Endothelial cell of umbilical vein (primary cell): Measurements from ENCODE around the gene LTF. TPM values are rescaled to one million over a fixed set of nuclear protein-coding genes. Genes with fewer than 3 reads are reported as not detected.

Experiments
- BruUV-seq: library from RNA; stranded (reverse); fragments of 400-500 nt; replicated peaks from 2 replicates; lab custom pipeline; 2021; lab: Mats Ljungman, UMichigan
- CTCF ChIA-PET: fragments of 300-600, 350-600 bp; sonication (Branson Sonifier 250); formaldehyde crosslinking; loops from one replicate; lab custom pipeline; 2021; ENCODE audit warnings: antibody characterized with exemption, inconsistent platforms; lab: Charles Lee
- POLR2A ChIA-PET: fragments of 300-600, 350-600 bp; sonication (Branson Sonifier 250); formaldehyde crosslinking; loops from one replicate; lab custom pipeline; 2021; ENCODE audit warnings: antibody characterized with exemption, inconsistent platforms; lab: Charles Lee
- DNase-seq: peaks from one replicate; pipeline ENCODE4 v3.0.0-alpha.2; 2011; ENCODE audit warnings: low read depth, low spot score
- FAIRE-seq: peaks from 2 replicates; lab custom pipeline; 2011; peaks lifted over from hg19 to GRCh38; lab: Jason Lieb, UNC
- H2AFZ ChIP-seq: 2 replicates; pipeline ENCODE4 v1.6.0; 2012; ENCODE audit warnings: low read depth, low read length, control low read depth, inconsistent platforms
- H3K27ac ChIP-seq: 2 replicates; pipeline ENCODE4 v1.5.1; 2011; ENCODE audit warnings: low read depth, mild to moderate bottlenecking, control low read depth, low read length, moderate library complexity; ENCODE audit not compliant: insufficient read depth
- H3K27me3 ChIP-seq, 2 experiments: 2 replicates each; pipeline versions ENCODE4 v1.6.0 to v1.6.1; 2011; ENCODE audit warnings: low read length in 2 of 2, mixed read lengths in 1 of 2; ENCODE audit not compliant: control insufficient read depth in 2 of 2, insufficient read depth in 2 of 2
- H3K36me3 ChIP-seq, 2 experiments: 2 replicates in 1 of 2; 3 replicates in 1 of 2; pipeline ENCODE4 v1.5.1; 2011; ENCODE audit warnings: low read length in 2 of 2, mild to moderate bottlenecking in 1 of 2, moderate library complexity in 1 of 2; ENCODE audit not compliant: control insufficient read depth in 2 of 2, insufficient read depth in 2 of 2; ENCODE audit errors: extremely low read depth in 1 of 2
- H3K4me1 ChIP-seq: 3 replicates; pipeline ENCODE4 v1.5.1; 2011; ENCODE audit warnings: mild to moderate bottlenecking, low read length; ENCODE audit not compliant: control insufficient read depth, insufficient read depth; ENCODE audit errors: extremely low read depth
- H3K4me2 ChIP-seq: 2 replicates; pipeline ENCODE4 v1.6.1; 2011; ENCODE audit warnings: low read length, control low read depth, mixed read lengths; ENCODE audit not compliant: insufficient read depth
- H3K4me3 ChIP-seq, 3 experiments: fragments of 200-600 bp in 1 of 3; sonication (generic), shearing (Covaris generic) in 1 of 3; replicated peaks in 1 of 3; 2 replicates each; pipeline ENCODE4 v1.5.1; 2011 to 2016; ENCODE audit warnings: control low read depth in 3 of 3, low read length in 3 of 3, mild to moderate bottlenecking in 2 of 3, inconsistent platforms in 1 of 3, low read depth in 1 of 3, moderate library complexity in 1 of 3; ENCODE audit not compliant: insufficient read depth in 1 of 3
- H3K79me2 ChIP-seq: 2 replicates; pipeline ENCODE4 v1.6.0; 2012; ENCODE audit warnings: low read length, inconsistent platforms; ENCODE audit not compliant: control insufficient read depth, insufficient read depth
- H3K9ac ChIP-seq: replicated peaks from 2 replicates; pipeline ENCODE3; 2011; ENCODE audit warnings: low read length, control low read depth; ENCODE audit not compliant: insufficient read depth; ENCODE audit errors: extremely low read depth
- H3K9me1 ChIP-seq: replicated peaks from 3 replicates; pipeline ENCODE4 v1.6.0; 2011; ENCODE audit warnings: mild to moderate bottlenecking, low read length; ENCODE audit not compliant: control insufficient read depth, insufficient read depth; ENCODE audit errors: extremely low read depth
- H3K9me3 ChIP-seq: replicated peaks from 2 replicates; pipeline ENCODE4 v1.5.1; 2012; ENCODE audit warnings: low read length, inconsistent platforms; ENCODE audit not compliant: control insufficient read depth, insufficient read depth
- H4K20me1 ChIP-seq: replicated peaks from 2 replicates; pipeline ENCODE3; 2011; ENCODE audit warnings: mild to moderate bottlenecking, low read length; ENCODE audit not compliant: control insufficient read depth, insufficient read depth; ENCODE audit errors: extremely low read depth
- CTCF ChIP-seq, 2 donors: IDR thresholded peaks; 1 replicate in 1 of 2; 2 replicates in 1 of 2; pipeline ENCODE4 v1.5.1; 2011; ENCODE audit warnings: low read length in 2 of 2, mild to moderate bottlenecking in 2 of 2, moderate library complexity in 2 of 2, control low read depth in 1 of 2, inconsistent platforms in 1 of 2, low read depth in 1 of 2; ENCODE audit not compliant: insufficient read depth in 1 of 2; ENCODE audit errors: extremely low read depth in 1 of 2
- EZH2 ChIP-seq: IDR thresholded peaks from 2 replicates; pipeline ENCODE4 v1.6.1; 2012; ENCODE audit warnings: borderline replicate concordance, low read depth, mild to moderate bottlenecking, moderate library complexity, low read length, inconsistent platforms; ENCODE audit not compliant: severe bottlenecking
- FOS ChIP-seq: IDR thresholded peaks from 2 replicates; pipeline ENCODE4 v1.6.1; 2011; ENCODE audit warnings: mild to moderate bottlenecking, low read length, moderate library complexity, borderline replicate concordance; ENCODE audit not compliant: insufficient read depth
- GATA2 ChIP-seq: IDR thresholded peaks from 2 replicates; pipeline ENCODE4 v1.7.0; 2011; ENCODE audit warnings: low read depth, mild to moderate bottlenecking, moderate library complexity, mixed read lengths, low read length; ENCODE audit not compliant: insufficient read length, insufficient read depth
- JUN ChIP-seq: IDR thresholded peaks from 2 replicates; pipeline ENCODE4 v1.6.1; 2011; ENCODE audit warnings: borderline replicate concordance, low read depth; ENCODE audit not compliant: insufficient read length, insufficient read depth
- MYC ChIP-seq: IDR thresholded peaks from one replicate; pipeline ENCODE4 v1.6.1; 2011; ENCODE audit warnings: mild to moderate bottlenecking, low read depth, low read length
- POLR2A ChIP-seq: IDR thresholded peaks from 2 replicates; pipeline ENCODE4 v1.6.1; 2012; ENCODE audit warnings: low read depth, mild to moderate bottlenecking, control low read depth, low read length
- POLR2AphosphoS5 ChIP-seq: IDR thresholded peaks from 2 replicates; pipeline ENCODE4 v1.6.1; 2012; ENCODE audit warnings: low read depth, mild to moderate bottlenecking, control low read depth, low read length, moderate library complexity; ENCODE audit not compliant: insufficient read depth
- dilution Hi-C: fragments of 300-500 bp; cut with MboI; formaldehyde crosslinking; loops from one replicate; pipeline ENCODE4 v1.15.0; 2019; ENCODE audit warnings: low sequenced_read_pairs; ENCODE audit not compliant: extremely low pct_ligation_motif_present
- intact Hi-C: fragments of 100-400 bp; cut with micrococcal nuclease; formaldehyde crosslinking; loops from one replicate; pipeline ENCODE4 v1.10.0; 2022
- polyA plus RNA-seq, 4 experiments: library from polyadenylated mRNA; depleted of rRNA in 3 of 4; stranded (reverse) in 3 of 4; unstranded in 1 of 4; fragments of >200 nt; gene quantifications; 2 replicates each; pipeline versions ENCODE4 v1.2.1 to v1.2.3, GENCODE V29; 2011 to 2012; ENCODE audit warnings: missing spikeins in 1 of 4
- total RNA-seq: library from RNA; stranded (reverse); gene quantifications from 2 replicates; pipeline ENCODE4 v1.2.3, GENCODE V29; 2021
- TF ChIP-seq, protein P1 (sequence below): IDR thresholded peaks from 2 replicates; pipeline ENCODE4 v1.6.1; 2011; ENCODE audit not compliant: insufficient read depth, insufficient read length

Gene LTF
- total and polyA plus RNA-seq, 2 donors (not counting 3 experiments of a cell fraction or from before 2014, with no cell fraction given): not detected

DNA sequence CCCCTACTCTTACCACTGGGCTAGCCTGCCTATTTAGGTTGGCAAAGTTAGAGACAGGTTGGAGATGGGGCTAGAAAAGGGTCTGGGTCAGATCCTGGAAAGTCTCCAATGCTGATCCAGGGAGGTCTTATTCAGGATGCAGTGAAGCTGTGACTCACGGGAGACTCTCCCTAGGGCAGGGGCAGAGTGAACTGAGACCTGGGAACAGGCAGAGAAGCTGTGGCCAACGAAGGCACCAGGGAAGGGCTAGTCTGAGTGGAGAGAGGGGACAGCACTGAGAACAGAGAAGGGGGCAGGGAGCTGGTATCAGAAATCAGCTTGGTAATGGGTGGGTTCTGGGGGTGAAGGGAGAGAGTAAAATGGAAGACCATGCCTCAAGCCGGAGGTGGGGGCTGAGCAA lies 2.2 kb downstream of the LTF start:
- H4K20me1 ChIP-seq: no peaks in the 10 kb centered on the region
- H3K36me3 ChIP-seq: no peaks in the 10 kb centered on the region
- H3K4me1 ChIP-seq: no peaks in the 10 kb centered on the region
- H3K9ac ChIP-seq: no peak overlapping the region
- H3K27ac ChIP-seq: no peak overlapping the region
- dilution Hi-C loops (no loop called here), intact Hi-C loops (no loop called here)
- POLR2A ChIA-PET: no interaction called here
- DNase-seq: no peak
- no peaks in the 10 kb centered on the region for H3K79me2 ChIP-seq
- CTCF ChIA-PET: interaction anchor here (0.8 to 3.3 kb wide), 13 partner anchors 10 to 201 kb away, joined by 3 to 34 read pairs (median 4); no protein-coding TSS in a partner anchor
- no peak overlapping the region for H2AFZ ChIP-seq
- H3K9me3 ChIP-seq: no peaks in the 10 kb centered on the region
- no peaks in the 10 kb centered on the region for H3K9me1 ChIP-seq
- no TSS peak for BruUV-seq
- TF ChIP-seq MYC: no peak
- no peak for TF ChIP-seq GATA2
- no peak for TF ChIP-seq EZH2
- no peak for TF ChIP-seq POLR2A
- no peak for TF ChIP-seq CTCF (IDR thresholded peaks at IDR 0.05; ENCODE audit: extremely low read depth in 1 of 2, insufficient read depth in 1 of 2, low read depth in 1 of 2, low read length in 2 of 2)
- TF ChIP-seq FOS: no peak
- TF ChIP-seq POLR2AphosphoS5: no peak
- TF ChIP-seq, protein P1, sequence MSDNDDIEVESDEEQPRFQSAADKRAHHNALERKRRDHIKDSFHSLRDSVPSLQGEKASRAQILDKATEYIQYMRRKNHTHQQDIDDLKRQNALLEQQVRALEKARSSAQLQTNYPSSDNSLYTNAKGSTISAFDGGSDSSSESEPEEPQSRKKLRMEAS: no peak
- TF ChIP-seq JUN: no peak
- no peak overlapping the region for H3K4me2 ChIP-seq
- no peak for FAIRE-seq
- no peaks in the 10 kb centered on the region for H3K27me3 ChIP-seq
- H3K4me3 ChIP-seq: no peak overlapping the region
